Activated CD4-positive, CD25-positive, alpha-beta regulatory T cell treated with anti-CD3 and anti-CD28 coated beads, Interleukin-2, amount 50 U/mL, for 72 hours (primary cell): ENCODE measurements around the gene ANKRD39.

Source experiments
- DNase-seq: peaks from one replicate; pipeline ENCODE4 v3.0.0; 2021

The ANKRD39 gene

GRCh38 chr2:96885432-96886347, 27.9 kb upstream of the ANKRD39 start:
- no peak for DNase-seq

- DNase-seq = no peak
Observed at GRCh38 chr2:96884299-96885094, 26.7 kb upstream of the ANKRD39 start.

DNA sequence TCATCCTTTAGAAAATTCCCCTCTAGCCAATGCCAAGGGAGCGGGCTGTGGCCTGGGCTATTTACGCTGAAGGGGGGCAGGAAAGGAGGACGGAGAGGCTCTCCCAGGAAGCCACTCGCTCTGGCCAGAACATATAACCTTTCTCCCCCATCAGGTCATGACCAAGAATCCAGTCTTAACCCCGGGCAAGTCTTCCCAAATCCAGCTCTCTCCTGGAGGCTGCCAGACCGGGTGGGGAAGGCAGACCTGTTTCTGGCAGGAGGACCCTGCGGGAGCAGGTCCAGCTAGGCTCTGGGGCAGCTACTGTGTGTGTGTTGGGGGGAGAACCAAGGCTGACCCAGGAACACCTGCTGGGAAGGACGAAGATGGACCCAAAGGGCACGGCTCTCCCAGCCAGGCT, 25.5 kb upstream of the ANKRD39 start:
- no peak for DNase-seq

DNA sequence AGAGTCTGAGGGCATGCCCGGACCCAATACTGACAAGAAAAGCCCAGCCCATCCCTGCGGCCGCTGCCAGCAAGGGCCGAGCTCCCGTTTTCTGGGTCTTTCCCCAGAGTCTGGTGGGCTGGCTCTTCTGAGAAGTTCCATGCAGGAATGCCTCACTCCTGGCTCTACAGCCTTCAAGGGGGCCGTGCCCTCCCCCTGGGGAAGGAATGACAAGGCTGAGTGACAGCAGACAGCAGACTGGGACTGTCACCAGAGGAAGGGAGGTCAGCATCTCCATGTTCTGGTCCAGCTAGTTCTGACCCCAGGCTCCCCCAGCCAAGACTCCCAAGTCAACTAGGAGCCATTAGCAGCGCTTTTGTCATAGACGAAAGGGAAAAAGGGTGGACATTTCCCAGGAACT, 25.1 kb upstream of the ANKRD39 start:
- no peak for DNase-seq

GRCh38 chr2:96882230-96882629, 24.4 kb upstream of the ANKRD39 start:
- no peak for DNase-seq

DNA sequence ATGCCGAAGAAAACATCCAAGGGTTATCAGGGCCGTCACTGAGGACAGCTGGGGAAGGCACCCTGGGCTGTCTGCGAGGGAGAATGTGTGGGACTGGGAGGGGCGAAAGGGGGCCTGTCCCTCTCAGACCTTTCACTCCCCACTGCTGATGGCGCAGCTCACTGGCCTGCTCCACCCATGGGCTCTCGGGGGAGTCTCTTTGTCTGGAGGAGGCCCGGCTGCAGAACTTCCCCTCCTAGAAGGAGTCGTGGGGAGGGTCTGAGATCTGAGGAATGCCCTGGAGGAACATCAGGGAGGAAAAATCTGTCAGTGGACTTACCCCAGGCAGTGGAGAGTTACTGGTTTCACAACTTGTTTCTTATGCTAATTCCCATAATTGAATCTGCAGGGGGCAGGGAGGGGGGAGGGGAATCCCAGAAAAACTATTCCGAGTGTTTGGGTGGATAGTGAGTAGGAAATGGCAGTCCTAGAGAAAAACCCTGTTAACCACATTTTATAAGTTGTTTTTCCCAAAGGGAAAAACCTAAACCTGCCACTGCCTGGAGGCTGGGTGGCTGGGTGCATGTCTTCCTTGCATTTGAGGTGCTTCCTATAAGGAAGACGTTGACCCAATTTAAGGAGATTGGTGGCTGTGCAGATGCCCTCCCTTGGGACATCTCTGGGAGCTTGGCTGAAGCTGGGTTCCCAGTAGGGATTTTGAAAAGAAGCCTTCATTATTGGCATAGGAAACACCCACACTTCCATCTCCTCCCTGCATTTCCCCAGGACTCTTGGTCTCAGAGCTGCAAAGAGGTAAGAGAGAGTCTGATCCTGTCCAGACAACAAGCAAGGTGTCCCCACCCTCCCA, 23.8 kb upstream of the ANKRD39 start:
- DNase-seq = no peak

DNA sequence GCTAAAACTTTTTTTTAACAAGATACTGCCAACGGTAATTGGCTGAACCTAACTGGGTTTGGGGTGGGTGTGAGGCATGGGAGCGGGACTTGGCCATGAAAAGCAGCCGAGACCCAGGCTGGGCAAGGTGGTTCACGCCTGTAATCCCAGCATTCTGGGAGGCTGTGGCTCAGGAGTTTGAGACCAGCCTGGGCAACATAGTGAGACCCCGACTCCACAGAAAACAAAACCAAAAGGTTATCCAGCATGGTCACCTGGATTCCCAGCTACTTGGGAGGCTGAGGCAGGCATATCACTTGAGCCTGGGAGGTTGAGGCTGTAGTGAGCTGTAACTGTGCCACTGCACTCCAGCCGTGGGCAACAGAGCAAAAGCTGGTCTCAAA, 23.1 kb upstream of the ANKRD39 start:
- DNase-seq = no peak

GRCh38 chr2:96879545-96880040, 21.8 kb upstream of the ANKRD39 start:
- DNase-seq = no peak

- no peak for DNase-seq
Observed at GRCh38 chr2:96878796-96879544, 21.2 kb upstream of the ANKRD39 start.

DNA sequence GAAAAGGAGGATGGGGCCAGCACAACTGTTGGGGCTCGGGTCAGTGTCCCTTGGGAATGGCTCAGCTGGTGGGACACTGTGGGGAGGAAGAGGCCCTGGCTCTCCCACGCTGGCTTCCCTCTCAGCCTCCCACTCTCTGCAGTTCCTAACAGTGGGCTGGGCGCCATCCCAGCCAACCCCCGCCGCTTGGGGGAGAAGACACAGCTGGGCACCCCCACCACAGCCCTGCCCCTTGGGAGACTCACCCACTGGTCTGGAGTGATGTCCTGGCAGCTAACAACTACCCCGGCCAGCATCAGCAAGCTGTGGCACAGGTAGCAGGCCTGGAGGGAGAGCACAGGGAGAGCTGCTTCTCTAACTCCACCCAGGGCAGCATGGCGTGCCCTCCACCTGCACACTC, 20.4 kb upstream of the ANKRD39 start:
- no peak for DNase-seq

GRCh38 chr2:96877631-96878092, 19.8 kb upstream of the ANKRD39 start:
- DNase-seq = no peak

DNA sequence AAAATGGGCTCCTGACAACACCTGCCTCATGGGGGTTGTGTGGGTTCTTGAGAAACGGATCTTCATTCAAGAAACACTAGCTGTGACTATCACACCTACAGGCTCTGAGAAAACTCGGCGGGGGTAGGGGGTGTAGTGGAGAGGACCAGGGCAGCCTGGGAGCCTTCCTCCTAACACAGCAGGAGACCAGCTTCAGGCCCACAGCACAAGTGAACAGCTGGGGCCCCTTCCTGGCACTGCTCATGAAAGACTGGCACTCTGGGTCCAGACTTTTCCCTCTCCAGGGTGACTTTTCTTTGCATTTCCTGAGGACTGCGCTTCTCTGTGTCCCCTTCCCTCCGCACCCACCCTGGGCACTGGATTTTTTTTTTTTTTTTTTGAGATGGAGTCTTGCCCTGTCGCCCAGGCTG, 19.2 kb upstream of the ANKRD39 start:
- no peak for DNase-seq

DNA sequence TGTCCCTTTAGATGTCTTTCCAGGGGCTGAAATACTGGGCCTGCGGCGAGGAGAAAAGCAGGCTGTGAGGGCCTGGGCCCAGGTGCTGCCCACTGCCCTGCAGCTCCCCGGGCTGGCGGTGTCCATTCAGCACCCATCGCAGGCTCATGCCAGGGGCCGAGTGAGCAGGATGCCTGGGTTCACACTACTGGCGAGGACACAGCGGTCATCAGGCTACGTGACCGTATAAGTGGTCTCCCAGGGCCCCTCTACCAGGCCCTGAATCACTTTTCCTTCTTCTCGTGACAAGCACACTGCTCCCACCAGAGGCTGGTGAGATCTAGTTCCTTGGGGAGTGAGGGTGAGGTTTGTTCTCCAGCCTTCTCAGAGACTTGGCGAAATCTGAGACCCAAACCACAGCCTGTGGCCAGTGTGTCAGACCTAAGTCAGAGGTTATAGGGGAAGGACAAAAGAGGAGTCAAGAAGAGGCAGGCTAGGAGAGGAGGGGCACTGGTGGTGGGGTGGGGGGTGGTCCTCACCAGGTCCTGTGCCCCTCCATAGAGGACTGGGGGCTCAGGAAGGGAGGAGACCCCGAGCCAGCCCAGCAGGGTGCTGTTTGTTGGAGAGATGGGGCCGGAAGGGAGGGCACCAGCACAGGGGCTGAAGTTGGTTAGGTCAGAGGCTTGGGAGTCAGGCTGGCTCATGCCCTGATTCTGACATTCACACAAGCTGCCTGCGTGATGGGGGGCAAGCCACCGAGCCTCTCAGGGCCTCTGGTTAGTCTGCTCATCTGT, 18.6 kb upstream of the ANKRD39 start:
- no peak for DNase-seq

GRCh38 chr2:96875498-96876268, 17.9 kb upstream of the ANKRD39 start:
- DNase-seq = no peak

GRCh38 chr2:96874198-96874831, 16.5 kb upstream of the ANKRD39 start:
- no peak for DNase-seq

- no peak for DNase-seq
Observed at GRCh38 chr2:96873651-96874096, 15.9 kb upstream of the ANKRD39 start.

DNA sequence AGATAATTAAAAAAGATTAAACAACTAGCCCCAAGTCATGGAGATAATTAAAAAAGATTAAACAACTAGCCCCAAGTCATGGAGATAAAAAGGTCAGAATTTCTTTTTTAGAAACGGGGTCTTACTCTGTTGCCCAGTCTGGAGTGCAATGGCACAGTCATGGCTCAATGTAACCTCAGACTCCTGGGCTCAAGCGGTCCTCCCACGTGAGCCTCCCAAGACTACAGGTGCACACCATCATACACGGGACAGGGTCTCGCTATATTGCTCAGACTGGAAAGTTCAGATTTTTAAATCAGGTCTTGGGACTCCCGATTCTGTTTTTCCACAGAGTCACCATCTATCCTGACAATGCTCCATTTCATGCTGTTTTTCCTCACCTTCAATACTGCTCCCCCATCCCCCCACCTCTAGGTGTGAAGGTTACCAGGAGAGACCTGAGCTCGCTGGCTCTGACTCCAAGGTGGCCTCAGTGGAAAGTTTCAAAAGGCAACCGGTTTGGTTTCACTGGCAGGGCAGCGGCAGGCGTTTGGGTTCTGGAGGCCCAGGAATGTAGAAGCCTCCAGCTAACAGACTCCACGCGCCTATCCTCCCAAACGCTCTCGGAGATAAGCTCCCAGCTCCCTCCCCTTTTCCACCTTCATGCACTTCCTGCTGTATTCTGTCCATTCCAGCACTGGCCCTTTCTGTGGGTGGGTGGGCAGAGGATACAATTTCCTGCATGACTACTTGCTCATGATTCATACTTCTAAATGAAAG, 15.0 kb upstream of the ANKRD39 start:
- DNase-seq = no peak

DNA sequence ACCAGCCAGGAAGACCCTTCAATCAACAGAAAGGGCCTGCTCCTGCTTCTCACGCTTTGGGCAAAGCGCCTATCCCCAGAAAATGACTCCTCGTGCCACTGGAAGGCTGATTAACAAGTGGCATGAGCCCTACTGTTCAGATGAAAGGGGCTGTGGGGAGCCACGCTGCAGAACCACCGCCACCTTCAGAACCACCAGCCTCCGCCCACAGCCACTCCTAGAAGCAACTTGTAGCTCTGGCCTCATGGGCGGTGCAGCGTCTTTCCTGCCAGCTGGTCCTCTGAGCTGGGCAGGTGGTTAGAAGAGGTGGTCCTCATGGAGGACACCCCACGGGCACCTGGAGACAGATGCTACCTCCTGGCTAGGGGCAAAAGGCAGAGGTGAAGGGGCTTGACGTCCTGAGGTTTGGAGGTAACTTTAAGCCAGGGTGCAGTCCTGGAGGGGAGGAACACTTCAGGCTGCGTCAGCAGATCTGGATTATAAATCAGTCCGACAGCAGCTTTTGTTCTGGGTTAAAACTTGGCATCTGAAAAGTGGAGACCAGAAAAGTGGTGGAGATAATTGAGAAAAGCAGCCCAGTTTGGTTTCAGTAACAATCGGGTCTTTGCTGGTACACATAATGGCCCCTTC, 12.9 kb upstream of the ANKRD39 start:
- DNase-seq = no peak
